Transverse colon (tissue), 4 donors: ENCODE measurements around the gene ACTR3. TPM values are rescaled to one million over a fixed set of nuclear protein-coding genes. Genes with fewer than 3 reads are reported as not detected.

Experiments
- DNase-seq: peaks from one replicate; pipeline ENCODE4 v3.0.0-alpha.2; 2019
- H3K27ac ChIP-seq, 4 donors: fragments of 200-600 bp; sonication (generic); 2 replicates each; pipeline ENCODE4 v1.5.1; 2016 to 2018; ENCODE audit warnings: inconsistent platforms in 4 of 4
- H3K27me3 ChIP-seq: fragments of 200-600 bp; sonication (generic); 2 replicates; pipeline ENCODE4 v1.5.1; 2017; ENCODE audit warnings: inconsistent platforms
- H3K36me3 ChIP-seq, 4 donors: fragments of 200-600 bp; sonication (generic); 2 replicates each; pipeline ENCODE4 v1.5.1; 2017 to 2019; ENCODE audit warnings: inconsistent platforms in 4 of 4
- H3K4me1 ChIP-seq, 4 donors: fragments of 200-600 bp; sonication (generic); 2 replicates each; pipeline ENCODE4 v1.5.1; 2017 to 2020; ENCODE audit warnings: inconsistent platforms in 4 of 4
- H3K4me3 ChIP-seq, 4 donors: fragments of 200-600 bp; sonication (generic); 1 replicate in 1 of 4; 2 replicates in 3 of 4; pipeline versions ENCODE4 v1.5.1 to v1.6.1; 2017 to 2019; ENCODE audit warnings: inconsistent platforms in 4 of 4
- H3K9me3 ChIP-seq, 2 donors: fragments of 200-600 bp; sonication (generic); 2 replicates each; pipeline ENCODE4 v1.5.1; 2017 to 2019; ENCODE audit warnings: inconsistent platforms in 2 of 2
- EP300 ChIP-seq: sonication (generic); formaldehyde crosslinking; IDR thresholded peaks from one replicate; pipeline ENCODE4 v1.6.1; 2017; ENCODE audit warnings: antibody characterized with exemption, low read depth
- POLR2A ChIP-seq: fragments of 450-650 bp; IDR thresholded peaks from one replicate; pipeline ENCODE4 v1.6.1; 2016; ENCODE audit warnings: antibody characterized with exemption, mild to moderate bottlenecking, moderate library complexity
- POLR2AphosphoS5 ChIP-seq, 3 donors: sonication (generic); formaldehyde crosslinking; IDR thresholded peaks; one replicate each; pipeline ENCODE4 v1.6.1; 2016; ENCODE audit warnings: antibody characterized with exemption in 3 of 3
- WGBS, 2 donors: methylation state at CpG; one replicate each; pipeline ENCODE4 v1.1.5; 2018; ENCODE audit warnings: low coverage in 1 of 2; 5-methylcytosine and 5-hydroxymethylcytosine counted together
- in situ Hi-C, 4 donors: fragments of 200-750 bp; cut with MboI; loops; one replicate each; pipeline versions ENCODE4 v1.15.0 to v1.15.1; 2017; ENCODE audit warnings: low sequenced_read_pairs in 3 of 4, low pct_ligation_motif_present in 1 of 4, low pct_unique_long_range_greater_than_20kb in 1 of 4
- intact Hi-C: fragments of 100-400 bp; cut with DNase I; formaldehyde crosslinking; loops from one replicate; pipeline ENCODE4 v1.15.1; 2023; ENCODE audit warnings: low total_unique reads
- total RNA-seq, 4 donors: library from RNA; depleted of rRNA; stranded (reverse); fragments of >200 nt; gene quantifications; one replicate each; pipeline ENCODE4 v1.1.0, GENCODE V29; 2016
- TF ChIP-seq, protein P1 (sequence below), 5 experiments: fragments of 200-600 bp in 3 of 5; fragments of 450-650 bp in 2 of 5; sonication (generic) in 3 of 5; IDR thresholded peaks; 1 replicate in 2 of 5; 2 replicates in 3 of 5; pipeline ENCODE4 v1.5.1; 2016 to 2017; ENCODE audit warnings: antibody characterized with exemption in 5 of 5, inconsistent platforms in 3 of 5, mild to moderate bottlenecking in 2 of 5, moderate library complexity in 1 of 5

The ACTR3 gene
- total RNA-seq, 4 donors from 2014 or later = 68.8 to 143 (median 114) TPM

DNA sequence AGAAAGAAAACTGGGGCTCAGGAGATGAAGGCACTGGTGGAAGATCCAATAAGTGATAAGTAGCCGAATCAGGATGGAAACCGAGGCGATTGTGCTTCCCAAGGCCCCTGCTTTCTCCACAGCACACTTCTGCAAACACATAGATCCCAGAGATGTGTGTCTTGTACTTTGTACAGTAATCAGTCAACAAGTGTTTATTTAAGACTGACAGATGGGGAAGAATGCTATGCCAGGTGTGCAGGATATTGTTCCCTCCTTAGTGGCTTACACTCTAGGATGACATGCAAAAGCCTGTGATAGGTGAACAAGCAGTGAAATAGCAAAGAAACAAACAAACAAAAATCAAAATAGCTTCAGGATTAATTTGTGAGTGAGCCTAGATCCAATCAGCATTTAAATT is 116.6 kb downstream of the ACTR3 start:
- H3K27me3 ChIP-seq = no peaks in the 10 kb centered on the region
- no peaks in the 10 kb centered on the region for H3K36me3 ChIP-seq
- no peaks in the 10 kb centered on the region for H3K9me3 ChIP-seq
- peaks cover 0 to 5% (median 0%) of the 10 kb centered on the region in 4 donors for H3K4me1 ChIP-seq
- H3K4me3 ChIP-seq = no peak overlapping the region
- no peak overlapping the region for H3K27ac ChIP-seq
- no peak for DNase-seq
- in situ Hi-C loops (no loop called here), intact Hi-C loops (no loop called here)
- WGBS, 2 donors = 60 to 66% methylated on average over 2 to 3 of the region's 3 CpGs
- no peak for TF ChIP-seq POLR2A
- no peak for TF ChIP-seq POLR2AphosphoS5 (IDR thresholded peaks at IDR 0.05)
- TF ChIP-seq EP300 = no peak
- TF ChIP-seq, protein P1, sequence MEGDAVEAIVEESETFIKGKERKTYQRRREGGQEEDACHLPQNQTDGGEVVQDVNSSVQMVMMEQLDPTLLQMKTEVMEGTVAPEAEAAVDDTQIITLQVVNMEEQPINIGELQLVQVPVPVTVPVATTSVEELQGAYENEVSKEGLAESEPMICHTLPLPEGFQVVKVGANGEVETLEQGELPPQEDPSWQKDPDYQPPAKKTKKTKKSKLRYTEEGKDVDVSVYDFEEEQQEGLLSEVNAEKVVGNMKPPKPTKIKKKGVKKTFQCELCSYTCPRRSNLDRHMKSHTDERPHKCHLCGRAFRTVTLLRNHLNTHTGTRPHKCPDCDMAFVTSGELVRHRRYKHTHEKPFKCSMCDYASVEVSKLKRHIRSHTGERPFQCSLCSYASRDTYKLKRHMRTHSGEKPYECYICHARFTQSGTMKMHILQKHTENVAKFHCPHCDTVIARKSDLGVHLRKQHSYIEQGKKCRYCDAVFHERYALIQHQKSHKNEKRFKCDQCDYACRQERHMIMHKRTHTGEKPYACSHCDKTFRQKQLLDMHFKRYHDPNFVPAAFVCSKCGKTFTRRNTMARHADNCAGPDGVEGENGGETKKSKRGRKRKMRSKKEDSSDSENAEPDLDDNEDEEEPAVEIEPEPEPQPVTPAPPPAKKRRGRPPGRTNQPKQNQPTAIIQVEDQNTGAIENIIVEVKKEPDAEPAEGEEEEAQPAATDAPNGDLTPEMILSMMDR (IDR thresholded peaks at IDR 0.05) = no peak

DNA sequence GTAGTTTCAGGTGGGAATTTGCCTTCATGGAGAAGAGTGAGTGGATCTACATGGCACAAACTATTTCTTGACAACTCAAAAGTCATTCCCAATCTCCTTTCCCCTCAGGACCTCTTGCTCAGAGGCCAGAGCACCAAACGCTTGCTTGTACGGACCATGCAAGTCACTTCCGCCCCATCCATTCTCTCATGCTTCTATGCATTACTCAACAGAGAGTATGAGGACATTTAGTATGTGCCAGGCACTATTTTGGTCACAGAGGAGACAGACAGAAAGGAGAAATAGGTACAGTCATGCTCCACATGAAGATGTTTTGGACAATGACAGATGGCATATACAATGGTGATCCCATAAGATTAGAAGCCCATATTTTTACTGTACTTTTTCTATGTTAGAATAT is 117.5 kb downstream of the ACTR3 start:
- Histone ChIP-seq H3K36me3 (no peaks in the 10 kb centered on the region), H3K4me3 (no peak overlapping the region), H3K4me1 (peaks cover 0 to 5% (median 0%) of the 10 kb centered on the region in 4 donors), H3K9me3 (no peaks in the 10 kb centered on the region), H3K27me3 (no peaks in the 10 kb centered on the region), H3K27ac (no peak overlapping the region)
- TF ChIP-seq POLR2AphosphoS5 (IDR thresholded peaks at IDR 0.05) (no peak), EP300 (no peak), POLR2A (no peak)
- TF ChIP-seq, protein P1 (IDR thresholded peaks at IDR 0.05) = no peak
- in situ Hi-C loops (no loop called here), intact Hi-C loops (no loop called here)
- DNase-seq = no peak
- 100% methylated on average over 3 of the region's 3 CpGs for WGBS, 2 donors

DNA sequence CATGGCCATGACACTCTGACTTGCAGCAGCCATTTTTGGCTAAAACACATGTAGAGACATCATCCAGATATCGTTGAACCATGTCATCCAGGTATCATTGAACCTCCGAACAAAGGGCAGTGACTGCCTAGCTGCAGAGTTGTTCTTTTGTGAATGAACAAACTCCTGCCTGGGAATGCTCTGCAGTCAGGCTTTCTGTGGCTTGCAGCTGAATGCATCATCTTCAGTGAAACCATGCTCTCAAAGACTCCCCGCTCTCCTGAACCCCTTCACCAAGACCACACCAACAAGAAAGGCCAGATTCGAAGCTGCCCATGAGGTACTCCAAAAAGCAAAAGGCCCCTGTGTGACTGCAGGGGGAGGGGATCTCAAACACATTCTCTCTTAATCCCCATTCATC is 118.8 kb downstream of the ACTR3 start:
- Histone ChIP-seq H3K36me3 (no peaks in the 10 kb centered on the region), H3K4me1 (peaks cover 0 to 5% (median 0%) of the 10 kb centered on the region in 4 donors), H3K27ac (no peak overlapping the region), H3K4me3 (no peak overlapping the region), H3K9me3 (no peaks in the 10 kb centered on the region), H3K27me3 (no peaks in the 10 kb centered on the region)
- DNase-seq = no peak
- in situ Hi-C loops = no loop called here
- WGBS, 2 donors = 83 to 92% methylated on average over 3 to 4 of the region's 4 CpGs
- TF ChIP-seq POLR2A (no peak), POLR2AphosphoS5 (IDR thresholded peaks at IDR 0.05) (no peak), EP300 (no peak)
- TF ChIP-seq, protein P1 (IDR thresholded peaks at IDR 0.05) = no peak
- intact Hi-C loops = no loop called here

DNA sequence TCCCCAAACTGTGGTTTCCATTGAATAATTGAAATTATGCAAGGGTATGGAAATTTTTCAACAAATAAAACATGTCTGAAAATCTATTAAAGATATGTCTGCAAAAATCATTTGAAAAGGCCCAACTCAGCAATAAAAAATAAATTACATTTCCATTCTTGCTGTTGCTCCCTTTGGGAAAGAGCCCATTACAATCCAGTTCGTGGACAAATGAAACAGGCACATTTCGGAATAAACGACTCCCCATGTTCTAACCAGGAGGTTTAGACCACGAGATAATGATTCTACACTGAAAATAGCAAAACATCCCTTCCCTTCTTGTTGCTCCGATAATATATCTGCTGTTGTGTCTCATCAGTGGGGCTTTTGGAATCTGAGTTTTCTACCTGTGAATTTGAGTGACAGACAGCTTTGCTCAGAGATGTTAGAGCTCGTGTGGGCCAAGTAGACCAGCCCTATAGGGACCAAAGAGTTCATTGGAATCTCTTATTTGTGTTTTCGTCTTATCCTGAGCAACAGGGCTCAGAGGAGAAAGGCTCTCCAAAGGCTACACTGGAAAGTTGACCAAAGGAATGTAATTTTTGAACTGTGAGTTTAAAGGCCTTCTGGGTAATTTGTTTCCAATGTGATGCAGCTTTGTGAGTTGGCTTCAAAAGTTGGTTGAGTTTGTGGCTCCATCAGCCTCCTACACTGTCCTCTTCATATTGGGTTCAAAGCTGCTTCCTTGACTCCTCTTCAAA is 119.5 kb downstream of the ACTR3 start:
- Histone ChIP-seq H3K4me1 (peaks cover 0 to 5% (median 0%) of the 10 kb centered on the region in 4 donors), H3K4me3 (no peak overlapping the region), H3K9me3 (no peaks in the 10 kb centered on the region), H3K36me3 (no peaks in the 10 kb centered on the region), H3K27me3 (no peaks in the 10 kb centered on the region), H3K27ac (no peak overlapping the region)
- DNase-seq = no peak
- in situ Hi-C loops (no loop called here), intact Hi-C loops (no loop called here)
- TF ChIP-seq EP300 (no peak), POLR2A (no peak), POLR2AphosphoS5 (IDR thresholded peaks at IDR 0.05) (no peak)
- TF ChIP-seq, protein P1 (IDR thresholded peaks at IDR 0.05) = no peak
- WGBS, 2 donors = 75 to 84% methylated on average over 6 to 7 of the region's 7 CpGs
